T follicular helper cell (primary cell): ENCODE results near the gene ANKRD44.

Experiments
- DNase-seq: peaks from one replicate; pipeline ENCODE4 v3.0.0-alpha.2; 2020; ENCODE audit warnings: low read depth

ANKRD44 gene

GRCh38 chr2:197237291-197238042 lies 73.1 kb downstream of the ANKRD44 start:
- no peak for DNase-seq

DNA sequence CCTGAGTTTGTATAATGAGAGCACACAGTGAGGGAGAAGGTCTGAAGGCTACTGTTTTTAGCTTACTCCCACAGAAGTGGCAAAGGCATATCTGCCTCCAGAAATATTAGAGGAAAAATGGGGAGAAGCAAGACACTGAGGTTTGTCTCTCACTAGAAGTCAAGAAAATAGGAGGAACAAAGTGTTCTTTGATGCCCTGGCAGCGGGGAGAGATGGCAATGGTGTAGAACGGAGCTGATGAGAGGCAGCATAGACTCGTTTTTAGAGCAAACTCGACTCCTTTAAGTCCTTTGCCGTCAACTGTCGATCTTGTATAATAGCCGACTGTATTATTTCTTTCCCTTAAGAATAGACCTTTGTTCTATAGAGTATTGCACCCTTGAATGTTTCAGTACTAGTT lies 73.8 kb downstream of the ANKRD44 start:
- no peak for DNase-seq

DNA sequence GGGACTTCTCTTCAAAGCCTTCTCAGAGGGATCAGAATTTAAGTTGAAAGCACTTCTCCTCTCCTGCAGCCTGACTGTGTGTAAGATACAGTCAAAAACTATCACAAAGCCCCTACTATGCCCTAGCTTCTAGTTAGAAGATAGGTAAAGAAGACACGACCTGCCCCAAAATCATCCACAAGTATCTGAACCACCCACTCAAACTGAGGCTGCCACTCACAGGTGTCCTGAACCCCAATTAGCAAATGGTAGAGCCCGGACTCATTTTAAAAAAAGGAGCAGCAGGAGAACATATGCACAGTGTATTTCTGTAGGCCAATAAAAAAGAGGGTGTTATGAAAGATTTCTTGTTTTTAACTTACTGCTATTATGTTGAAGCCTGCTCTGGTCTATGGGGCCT lies 74.4 kb downstream of the ANKRD44 start:
- no peak for DNase-seq

GRCh38 chr2:197235711-197236110 lies 74.9 kb downstream of the ANKRD44 start:
- DNase-seq = no peak

DNA sequence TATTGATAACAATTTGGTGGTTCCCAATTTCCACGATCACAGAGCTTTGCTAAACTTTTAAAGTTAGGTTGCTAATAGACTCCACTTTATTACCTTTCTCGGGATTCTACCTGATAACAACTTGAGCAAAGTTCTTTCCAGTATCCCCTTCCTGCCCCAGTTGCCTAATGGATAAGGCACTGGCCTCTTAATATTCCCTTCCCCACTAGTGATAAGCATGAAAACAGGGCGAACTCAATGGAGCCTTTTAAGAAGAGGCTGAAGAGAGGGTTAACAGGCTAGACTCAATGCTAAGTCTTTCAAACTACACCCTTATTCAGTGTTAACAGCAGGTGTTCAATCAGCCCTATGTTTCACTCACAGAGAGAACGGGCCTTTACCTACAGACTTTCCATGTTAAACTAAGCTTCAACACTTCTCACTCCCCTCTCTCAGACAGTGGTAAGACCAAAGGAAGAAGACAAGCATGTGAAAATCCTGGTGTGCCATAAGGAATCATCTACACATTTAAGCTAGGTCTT lies 75.8 kb downstream of the ANKRD44 start:
- no peak for DNase-seq

DNA sequence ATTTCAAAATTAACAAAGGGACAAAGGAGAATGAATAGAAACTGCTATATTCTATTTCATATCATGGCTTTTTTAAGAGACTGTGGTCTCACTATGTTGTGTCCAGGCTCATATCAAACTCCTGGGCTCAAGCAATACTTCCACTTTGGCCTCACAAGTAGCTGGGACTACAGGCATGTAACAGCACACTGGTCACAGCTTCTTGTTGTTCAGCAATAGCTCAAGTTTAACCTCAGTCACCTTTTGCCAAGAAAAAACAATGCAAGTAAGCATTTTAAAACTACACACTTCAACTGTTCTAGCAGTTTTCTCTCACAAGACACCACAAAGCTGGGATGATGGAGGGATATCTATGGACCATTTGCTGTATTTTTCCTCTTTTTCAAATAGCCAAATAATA lies 77.1 kb downstream of the ANKRD44 start:
- no peak for DNase-seq

DNA sequence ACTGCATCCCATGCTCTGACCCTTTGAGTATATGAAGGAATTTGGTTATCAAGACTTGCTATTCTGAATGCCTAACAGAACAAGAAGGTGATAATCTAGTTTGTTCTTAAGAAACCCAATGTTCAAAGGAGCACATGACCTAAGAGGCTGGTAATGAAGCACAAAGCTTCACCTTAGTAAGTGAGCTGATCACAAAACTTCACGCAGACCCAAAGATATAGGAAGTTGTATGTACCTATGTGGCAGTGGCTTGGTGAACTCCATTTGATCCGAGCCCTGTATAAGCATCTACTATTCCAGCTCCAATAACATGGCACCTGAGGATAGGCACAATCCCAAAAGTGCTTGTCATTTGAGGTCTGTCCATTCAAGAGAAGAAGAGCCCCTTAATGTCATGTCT lies 78.6 kb downstream of the ANKRD44 start:
- no peak for DNase-seq

DNA sequence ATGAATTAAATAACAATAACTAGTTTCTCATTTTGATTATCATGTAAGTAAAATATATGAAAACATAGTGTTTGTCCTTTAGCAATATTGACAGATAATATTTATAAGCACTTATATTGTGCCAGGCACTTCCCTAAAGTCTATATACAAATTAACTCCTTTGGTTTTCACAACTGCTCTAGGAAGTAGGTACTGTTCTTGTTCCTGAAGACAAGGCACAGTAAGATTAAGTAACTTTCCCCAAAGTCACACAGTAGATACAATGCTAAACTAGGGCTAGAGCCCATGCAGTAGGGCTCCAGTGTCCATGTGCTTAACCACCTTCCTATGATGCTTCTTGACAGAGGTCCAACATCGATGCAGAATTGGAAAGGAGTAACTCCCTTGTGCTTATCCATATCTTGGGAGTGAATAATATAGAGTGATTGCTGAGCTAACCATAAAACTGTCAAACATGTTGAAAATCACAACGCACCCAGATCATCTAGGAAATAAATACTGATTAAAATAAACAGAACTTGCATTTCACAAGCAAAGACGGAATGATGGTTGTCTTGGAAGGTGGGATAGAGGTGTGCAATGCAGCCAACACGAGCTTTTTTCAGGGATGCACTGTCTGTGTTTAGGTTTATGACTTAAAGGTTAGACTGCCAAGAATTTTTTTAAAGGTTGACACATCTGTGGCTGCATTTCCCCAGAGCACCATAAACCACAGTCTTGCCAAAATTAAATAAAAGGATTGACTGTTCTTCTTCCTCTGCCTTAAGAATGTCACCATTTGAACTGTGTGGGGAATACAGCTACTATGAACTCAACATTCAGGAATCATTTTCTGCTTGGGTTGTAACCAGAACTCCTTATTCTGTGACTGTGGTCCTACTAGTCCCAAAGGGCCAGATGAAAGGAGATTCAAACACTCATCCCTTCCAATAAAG lies 80.8 kb downstream of the ANKRD44 start:
- no peak for DNase-seq

DNA sequence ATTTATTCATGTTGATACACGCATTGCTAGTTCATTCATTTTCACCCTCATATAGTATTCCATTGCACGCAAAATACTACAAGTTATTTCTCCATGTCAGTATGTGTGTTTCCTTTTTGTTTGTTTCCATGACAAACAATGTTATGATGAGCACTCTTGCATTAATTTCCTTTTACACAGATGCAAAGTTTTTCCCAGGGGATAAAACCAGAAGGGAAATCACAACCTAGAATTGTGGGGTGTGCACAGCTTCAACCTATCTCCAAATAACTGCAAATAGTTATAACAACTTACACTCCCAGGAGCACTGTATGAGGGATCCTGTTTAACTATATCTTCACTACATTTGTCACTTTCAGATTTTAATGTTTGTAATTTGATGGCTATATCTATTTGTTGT lies 87.1 kb downstream of the ANKRD44 start:
- no peak for DNase-seq

GRCh38 chr2:197219636-197220035 lies 90.9 kb downstream of the ANKRD44 start:
- DNase-seq = no peak

GRCh38 chr2:197217541-197217940 lies 93.0 kb downstream of the ANKRD44 start:
- no peak for DNase-seq

DNA sequence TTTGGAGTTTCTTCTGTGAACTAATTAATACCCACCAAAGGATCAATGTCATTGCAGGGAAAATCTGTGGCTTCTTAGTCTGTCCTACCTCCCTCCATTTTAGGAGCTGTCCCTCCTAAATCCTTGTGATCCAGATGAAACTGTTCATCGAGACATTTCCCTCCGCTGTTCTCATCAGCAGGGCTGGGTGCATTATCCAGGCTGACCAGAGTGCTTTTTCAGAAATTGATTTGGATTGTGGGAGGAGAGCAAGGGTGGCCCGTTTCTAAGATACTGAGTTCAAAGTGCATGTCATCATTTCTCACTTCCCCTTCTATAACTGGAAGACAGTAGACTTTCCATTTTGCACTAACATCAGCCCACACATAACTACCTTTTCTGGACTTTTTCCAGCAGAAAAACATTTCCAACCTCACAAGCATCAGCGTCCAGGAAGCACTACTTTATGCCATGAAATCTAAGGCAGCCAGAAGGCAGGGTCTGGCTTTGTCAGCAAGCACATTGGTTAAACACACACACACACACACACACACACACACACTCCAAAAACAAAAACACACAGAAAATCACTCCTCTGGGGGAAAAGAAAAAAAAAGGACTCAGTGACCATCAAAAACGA lies 94.1 kb downstream of the ANKRD44 start:
- no peak for DNase-seq

- no peak for DNase-seq
Observed at GRCh38 chr2:197215748-197216360, 94.7 kb downstream of the ANKRD44 start.

DNA sequence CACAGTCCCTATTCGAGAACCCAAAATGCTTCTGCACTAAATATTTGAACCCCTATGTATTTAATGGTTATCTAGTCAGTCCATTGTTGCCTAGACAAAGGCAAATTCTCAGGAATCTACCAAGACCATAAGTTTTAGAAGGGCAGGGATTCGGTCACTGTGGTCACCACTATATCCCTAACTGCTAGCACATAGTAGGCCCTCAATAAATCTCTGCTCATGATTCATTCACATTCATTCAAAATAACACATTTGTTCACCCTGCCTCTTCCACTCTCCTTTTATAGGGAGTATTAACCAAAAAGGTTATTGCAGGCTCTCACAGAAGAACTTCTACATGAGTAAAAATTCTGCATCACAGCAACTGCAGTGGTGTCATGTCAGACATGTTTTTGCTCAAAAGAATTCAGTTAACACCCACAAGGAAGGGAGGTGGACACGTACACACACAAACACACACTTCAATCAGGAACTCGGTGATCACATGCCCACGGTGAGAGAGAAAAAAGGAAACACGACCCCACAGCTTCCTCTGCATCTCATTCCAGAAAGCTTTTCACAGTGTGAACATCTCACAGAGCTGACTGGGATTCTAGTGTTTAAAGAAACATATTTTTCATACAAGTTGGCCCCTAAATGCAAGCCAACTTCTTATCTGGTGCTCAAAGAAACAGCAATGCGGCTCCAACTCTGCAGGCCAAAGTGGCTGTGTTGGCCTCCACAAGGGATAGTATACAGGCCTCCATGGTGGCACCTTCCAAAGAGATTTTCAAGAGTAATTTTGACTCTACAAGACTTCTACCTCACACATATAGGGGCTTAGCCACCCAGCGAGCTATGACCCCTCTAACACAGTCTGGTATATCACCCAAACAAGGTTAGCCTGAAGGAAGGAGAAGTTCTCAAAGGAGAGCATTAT lies 98.0 kb downstream of the ANKRD44 start:
- no peak for DNase-seq

GRCh38 chr2:197211881-197212342 lies 98.7 kb downstream of the ANKRD44 start:
- no peak for DNase-seq

DNA sequence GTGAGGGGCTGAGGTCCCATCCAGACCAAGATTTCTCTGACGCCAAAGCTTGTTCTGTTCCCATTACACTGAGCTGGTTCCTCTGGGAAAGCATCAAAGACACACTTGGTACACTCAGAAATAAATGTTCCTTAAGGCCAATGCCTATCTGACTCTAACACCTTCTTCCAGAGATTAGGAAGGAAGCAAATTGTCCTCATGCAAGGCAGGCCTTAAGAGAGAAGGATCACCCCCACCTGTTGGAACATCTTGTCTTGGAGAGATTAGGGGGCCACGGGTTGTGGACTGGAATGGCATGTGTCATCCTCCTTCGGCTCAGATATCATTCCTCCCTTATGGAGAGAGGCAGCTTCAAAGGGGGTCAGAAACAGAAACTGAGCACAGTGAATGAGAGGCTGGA lies 100.2 kb downstream of the ANKRD44 start:
- no peak for DNase-seq

DNA sequence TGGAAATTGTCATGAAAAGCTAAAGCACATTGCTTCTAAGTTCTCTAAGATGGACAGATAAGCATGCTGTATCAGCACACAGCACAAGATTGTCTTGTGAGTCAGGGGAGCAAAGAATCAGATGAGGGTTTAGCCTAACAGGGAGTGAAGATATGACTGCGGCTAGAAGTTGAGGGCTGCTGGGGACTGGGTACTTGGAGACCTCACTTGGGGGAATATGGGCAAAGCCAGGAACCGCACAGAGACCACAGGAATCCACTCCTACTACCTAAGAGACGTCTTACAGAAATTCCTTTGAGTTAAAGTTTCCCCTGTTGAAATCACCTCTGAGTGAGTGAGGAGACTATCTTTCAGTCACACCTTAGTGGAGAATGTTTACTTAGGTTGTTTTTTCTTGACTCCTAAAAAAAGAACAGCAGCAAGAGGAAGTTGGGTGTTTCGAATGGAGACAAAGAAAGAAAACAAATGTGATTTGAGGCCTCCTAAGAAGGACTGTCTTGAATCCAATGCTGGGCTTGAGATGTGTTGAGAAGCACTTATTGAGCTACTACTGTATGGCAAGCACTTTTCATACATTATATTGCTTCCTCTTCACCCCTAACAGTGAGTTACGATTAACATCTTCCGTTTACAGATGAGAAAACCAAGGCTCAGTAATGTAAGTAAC lies 100.7 kb downstream of the ANKRD44 start:
- DNase-seq = peak; percentile 28

DNA sequence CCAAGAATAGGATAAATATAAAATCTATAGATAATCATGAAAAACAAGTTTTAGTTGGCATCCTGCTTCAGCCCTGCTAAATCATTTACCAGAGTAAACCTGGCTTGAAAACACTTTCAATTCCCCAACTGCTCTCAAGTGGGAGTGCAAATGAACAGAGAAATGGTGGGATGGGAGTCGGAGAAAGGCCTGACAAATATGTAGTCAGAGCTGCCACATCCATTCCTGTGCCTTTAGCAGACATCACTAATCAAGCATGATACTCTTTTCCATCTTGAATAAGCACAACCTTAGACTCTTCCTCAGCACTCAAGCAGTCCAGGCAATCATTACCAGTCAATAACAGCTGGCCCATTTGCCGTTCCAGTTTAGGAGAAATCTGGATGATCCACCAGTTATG lies 101.3 kb downstream of the ANKRD44 start:
- DNase-seq = no peak

- no peak for DNase-seq
Observed at GRCh38 chr2:197208841-197209240, 101.7 kb downstream of the ANKRD44 start.

- DNase-seq = no peak
Observed at GRCh38 chr2:197208024-197208423, 102.6 kb downstream of the ANKRD44 start.
